Amygdala (tissue), 56 donors: Measurements from ENCODE around the gene RBFOX1.

Experiments used
- DNase-seq, 56 donors: peaks; one replicate each; lab custom pipeline; 2025; lab: John Stamatoyannopoulos, UW

Gene RBFOX1

DNA sequence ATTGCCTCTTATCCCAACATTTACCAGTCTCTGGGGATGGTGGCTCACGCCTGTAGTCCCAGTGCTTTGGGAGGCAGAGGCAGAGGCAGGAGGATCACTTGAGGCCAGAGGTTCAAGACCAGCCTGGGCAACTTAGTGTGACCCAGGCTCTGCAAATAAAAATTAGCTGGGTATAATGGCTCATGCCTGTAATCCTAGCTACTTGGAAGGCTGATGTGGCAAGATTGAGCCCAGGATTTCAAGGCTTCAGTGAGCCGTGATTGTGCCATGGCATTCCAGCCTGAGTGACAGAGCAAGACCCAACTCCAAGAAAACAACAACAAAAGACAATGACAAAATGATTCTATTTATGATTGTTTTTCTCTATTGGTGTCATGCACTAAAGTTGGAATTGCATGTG, 244.9 kb downstream of the RBFOX1 start:
- DNase-seq: no peak

DNA sequence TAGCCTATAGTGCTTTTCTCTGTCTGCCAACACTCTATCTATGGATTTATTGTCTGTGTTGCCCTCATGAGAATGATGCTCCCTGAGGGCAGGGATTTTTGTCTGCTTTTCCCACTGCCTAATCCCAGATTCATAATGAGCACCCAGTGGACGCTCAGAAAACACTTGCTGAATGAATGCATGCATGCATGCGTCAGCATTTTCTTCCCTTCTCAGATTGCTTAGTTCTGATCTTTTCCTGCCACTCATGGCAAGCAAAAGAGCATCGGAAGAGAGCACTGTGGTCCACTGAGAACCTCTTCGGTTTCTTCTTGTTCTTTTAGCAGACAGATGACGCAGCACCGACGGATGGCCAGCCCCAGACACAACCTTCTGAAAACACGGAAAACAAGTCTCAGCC, 246.8 kb downstream of the RBFOX1 start:
- DNase-seq: no peak

DNA sequence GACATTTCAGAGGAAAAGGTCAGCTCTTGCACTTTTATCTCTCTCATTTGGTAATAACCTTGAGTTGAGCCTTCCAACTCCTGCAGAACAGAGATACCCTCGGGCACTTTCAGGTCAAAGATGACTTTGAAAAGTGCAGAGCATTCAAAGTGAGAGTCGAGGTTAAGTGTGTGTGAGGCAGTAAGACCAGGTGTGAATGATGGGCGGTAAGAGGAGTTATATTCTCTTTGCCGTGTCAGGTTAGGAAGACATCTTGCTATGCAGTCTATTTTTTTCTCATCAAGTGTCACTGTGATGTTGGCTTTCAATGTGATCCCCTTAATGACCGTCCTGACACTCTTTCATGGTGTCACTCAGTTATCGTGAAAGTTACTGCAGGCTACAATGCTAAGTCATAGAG, 248.5 kb downstream of the RBFOX1 start:
- no peak for DNase-seq

DNA sequence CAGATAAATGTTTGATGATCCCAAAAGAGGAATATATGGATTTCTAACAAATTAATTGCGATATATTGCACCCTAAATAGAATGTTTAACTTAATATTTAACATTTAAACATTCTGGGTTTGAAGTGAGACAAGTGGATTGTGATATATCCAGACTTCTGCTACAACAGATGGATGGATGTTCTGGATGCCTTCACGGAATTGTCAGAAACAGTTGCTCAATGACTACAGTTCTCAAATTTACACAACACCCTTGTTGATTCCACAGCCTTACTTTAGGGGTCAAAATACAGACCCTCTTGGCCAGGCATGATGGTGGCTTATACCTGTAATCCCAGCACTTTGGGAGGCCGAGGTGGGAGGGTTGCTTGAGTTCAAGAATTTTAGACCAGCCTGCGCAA, 250.8 kb downstream of the RBFOX1 start:
- DNase-seq: no peak

DNA sequence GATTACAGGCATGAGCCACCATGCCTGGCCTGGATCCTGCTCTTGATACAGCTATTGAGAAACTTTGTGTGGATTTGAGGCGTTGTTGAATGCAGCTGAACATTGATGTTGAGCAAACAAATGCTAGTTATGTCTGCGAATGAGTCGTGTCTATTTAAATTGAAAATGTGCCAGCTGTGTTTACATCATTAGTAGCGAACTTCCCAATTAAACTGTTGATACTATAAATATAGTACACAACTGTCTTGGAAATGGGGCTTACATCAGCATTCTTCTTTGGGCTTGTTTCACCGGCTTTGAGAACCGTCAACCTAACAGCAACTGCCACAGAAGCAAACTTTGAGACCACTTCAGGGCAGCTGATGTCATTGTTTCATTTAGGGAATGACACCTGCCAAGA, 251.9 kb downstream of the RBFOX1 start:
- no peak for DNase-seq

DNA sequence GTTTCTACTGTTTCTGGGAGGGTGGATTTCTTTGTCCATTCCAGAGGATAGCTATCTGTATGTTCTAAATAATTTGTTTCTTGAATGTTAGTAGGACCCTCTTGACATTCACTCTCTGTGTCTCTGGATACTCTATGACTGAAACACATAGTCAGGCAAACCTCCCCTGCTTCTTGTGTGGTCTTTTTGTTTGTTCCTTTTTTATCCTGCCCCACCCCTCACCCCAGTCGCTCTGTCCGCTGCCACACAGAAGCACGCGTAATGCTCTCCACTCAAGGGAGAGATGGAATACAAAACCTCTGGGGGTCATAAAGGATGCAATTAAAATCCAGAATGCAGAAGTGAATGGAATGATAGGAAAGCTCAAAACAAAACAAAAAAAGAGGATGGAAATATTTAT, 253.1 kb downstream of the RBFOX1 start:
- DNase-seq: no peak

DNA sequence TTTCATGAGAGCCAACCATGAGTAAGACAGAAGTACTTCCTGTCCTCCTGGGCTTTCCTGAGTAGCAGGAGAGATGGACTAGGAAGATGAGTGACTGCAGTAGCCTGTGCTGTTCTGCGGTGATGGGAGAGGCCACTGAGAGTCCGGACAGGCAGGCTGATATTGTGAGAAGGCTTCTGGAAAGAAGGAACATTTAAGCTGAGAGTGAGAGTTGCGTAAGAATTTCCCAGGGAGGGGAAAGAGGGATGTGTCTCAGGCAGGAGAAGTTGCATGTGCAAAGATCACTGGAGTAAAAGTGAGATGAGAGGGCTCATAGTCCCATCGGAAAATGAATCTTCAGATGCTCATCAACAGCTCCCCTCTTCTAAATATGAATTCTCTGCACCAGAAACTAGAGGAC, 258.3 kb downstream of the RBFOX1 start:
- DNase-seq: no peak

DNA sequence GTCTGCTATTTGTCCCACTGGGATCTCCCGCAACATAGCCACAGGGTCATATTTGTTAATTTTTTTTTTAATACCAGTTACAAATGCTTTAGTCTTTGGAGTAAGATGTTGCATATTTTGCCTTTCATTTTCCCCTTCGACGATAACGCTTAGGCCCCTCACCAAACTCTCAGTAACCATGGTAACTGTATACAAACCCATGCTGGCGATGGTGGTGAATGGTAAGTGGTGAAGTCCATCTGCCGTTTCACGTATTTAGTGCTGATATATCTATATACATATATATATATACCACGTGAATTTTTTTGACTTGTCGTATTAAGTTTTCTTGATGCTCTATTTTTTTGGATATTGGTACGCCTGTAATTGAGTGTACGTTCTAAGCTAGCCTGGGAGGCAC, 263.7 kb downstream of the RBFOX1 start:
- DNase-seq: no peak

DNA sequence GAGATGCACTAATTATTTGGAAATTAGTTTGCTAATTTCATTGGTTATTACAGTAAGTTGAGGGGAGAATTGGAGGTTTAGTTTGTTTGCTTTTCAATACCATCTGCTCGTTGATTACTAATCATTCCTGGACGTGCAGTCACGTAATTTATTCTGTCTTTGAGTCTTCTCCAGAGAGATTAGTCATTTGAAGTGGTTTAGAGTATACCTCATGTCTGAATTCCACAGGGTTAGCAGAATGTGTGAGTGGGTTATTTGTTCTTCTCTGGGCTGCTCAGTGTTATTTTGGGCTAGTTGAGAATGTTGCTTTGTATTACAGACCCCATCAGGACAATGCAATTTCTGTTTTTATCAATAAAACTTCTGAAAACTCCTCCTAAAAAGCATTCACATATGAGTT, 265.0 kb downstream of the RBFOX1 start:
- no peak for DNase-seq

DNA sequence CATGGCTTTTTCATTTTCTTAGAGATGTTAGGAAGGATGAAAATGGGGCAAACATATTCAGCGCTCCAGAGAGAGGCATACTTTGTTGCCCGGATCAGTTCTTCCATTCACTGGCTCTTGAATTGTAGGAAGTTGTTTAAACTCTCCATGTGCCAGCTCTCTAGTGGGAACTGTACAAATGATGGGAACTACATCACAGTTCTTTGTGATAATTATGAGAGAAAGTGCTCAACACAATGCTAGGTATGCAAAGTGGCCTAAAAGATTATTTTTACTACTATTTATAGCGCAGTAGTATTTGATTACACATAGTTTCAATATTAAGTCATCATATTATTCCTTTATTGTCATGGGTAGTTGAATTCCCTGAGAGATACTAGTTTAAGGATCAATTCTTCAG, 268.5 kb downstream of the RBFOX1 start:
- no peak for DNase-seq

DNA sequence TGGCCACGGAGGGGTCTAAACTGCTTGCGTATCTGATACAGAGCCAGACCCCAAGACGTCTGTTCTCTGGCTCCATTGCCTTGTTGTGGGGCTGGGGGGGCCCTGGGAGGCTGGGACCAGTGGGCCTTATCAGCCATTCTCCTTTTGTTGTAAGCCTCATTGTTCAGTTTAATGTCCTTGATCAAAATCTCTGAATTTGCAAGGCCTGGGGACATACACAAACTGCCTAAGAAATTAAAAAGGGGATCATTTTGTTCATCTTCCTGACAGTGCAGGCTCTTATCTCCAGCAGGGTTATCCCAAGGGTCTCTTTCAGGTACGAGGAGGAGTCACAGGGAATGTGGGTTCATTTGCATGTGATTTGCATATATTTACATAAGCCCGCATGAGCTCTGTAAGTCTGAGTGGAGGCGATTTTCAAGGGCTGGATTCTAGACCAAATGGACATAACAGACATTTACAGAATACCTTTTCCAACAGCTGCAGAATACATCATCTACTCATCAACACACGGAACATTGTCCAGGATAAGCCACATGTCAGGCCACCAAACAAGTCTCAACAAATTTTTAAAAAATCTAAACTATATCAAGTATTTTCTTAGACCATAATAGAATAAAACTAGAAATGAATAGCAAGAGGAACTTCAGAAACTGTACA, 269.8 kb downstream of the RBFOX1 start:
- DNase-seq: no peak

DNA sequence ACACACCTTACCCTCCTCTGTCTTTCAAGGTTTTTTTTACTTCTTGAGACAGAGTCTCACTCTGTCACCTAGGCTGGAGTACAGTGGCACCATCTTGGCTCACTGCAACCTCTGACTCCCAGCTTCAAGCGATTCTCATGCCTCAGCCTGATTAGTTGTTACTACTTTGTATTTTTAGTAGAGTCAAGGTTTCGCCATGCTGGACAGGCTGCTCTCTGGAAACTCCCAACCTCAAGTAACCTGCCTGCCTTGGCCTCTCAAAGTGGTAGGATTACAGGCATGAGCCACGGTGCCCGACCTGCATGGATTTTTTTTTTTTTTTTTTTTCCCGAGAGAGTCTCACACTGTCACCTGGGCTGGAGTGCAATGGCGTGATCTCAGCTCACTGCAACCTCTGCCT, 273.2 kb downstream of the RBFOX1 start:
- DNase-seq: no peak

DNA sequence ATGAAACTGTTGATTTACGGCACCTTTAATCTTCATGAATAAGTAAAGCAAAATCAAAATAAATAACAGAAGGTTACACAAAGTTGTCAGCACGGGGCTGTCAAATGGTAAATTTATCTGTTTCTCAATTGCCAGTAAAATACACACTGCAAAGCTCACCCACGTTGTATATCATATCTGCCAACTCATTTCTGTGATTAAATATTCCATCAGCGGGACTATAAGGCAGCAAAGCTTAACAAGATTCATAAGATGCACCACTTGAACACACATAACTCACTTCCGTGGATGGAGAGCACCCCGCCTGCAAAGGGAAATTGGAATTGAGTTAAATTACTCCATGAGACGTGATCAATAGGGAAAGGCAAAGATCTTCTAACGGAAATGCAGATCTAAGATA, 280.0 kb downstream of the RBFOX1 start:
- DNase-seq: no peak

DNA sequence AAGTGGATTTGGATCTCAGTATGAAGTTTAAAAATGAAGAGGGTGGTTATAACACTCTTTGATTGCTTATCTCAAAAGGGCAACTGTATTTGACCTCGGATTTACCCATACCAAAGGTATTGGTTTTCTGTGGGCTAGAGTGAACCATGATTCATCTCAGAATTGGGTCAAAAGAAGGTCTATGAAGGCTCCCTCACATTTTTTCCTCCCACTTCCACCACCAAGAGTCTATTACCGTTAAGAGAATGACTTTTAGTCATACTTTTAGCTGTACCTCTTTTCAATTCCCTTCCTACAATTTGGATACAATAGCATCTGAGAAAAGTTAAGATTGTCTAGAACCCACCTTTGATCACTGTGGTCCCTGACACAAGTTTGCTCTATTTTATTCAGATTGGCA, 280.9 kb downstream of the RBFOX1 start:
- no peak for DNase-seq

DNA sequence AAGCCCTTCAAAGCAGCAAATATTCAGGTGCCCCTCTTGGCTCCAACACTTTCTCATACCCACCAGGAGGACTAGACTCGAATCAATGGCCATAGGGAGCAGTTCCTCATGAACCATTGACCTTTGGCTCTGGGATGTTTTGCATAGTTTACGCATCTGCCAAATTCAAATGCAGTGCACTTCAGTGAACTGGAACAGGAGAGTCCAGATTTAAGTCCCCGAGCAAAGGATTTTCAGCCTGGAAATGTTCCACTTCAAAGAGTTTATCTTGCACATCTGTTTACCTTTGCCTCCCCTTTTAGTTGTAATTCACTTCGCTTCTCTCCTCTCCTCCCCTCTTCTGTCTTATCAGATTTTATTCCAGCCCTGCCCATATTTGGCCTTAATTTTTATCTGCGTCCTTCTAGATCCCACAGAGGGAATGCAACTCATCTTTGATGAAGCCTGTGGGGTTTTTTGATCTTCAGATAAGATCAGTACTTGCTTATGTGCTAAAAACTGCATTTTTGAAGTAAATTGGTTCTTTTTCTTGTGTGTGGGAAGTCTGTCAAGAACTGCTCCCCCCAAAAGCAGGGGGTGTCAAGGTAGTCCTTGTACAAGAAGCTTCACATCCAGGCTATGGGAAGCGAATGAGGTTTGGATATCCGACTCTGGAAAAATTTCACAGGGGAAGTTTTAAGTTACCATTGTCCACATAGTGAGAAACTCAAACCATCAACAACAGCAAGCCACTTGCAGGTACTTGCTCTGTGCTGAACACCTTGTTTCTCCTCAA, 281.6 kb downstream of the RBFOX1 start:
- no peak for DNase-seq

DNA sequence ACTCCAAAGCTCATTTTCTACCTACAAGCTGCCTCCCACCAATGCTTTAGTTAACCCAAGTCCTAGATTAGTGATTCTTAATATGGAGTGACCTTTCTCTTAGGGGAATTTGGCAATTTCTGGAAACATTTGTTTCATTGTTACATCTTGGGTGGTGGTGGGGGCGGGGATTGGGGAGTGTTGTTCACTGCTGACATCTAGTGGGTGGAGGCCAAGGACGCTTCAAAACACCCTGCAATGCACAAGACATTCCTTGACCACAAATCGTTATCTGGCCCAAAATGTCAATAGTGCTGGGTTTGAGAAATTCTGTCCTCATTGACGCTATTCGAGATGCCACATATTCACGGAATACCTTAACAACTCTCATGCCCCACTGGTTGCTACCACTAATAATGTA, 282.9 kb downstream of the RBFOX1 start:
- DNase-seq: no peak

DNA sequence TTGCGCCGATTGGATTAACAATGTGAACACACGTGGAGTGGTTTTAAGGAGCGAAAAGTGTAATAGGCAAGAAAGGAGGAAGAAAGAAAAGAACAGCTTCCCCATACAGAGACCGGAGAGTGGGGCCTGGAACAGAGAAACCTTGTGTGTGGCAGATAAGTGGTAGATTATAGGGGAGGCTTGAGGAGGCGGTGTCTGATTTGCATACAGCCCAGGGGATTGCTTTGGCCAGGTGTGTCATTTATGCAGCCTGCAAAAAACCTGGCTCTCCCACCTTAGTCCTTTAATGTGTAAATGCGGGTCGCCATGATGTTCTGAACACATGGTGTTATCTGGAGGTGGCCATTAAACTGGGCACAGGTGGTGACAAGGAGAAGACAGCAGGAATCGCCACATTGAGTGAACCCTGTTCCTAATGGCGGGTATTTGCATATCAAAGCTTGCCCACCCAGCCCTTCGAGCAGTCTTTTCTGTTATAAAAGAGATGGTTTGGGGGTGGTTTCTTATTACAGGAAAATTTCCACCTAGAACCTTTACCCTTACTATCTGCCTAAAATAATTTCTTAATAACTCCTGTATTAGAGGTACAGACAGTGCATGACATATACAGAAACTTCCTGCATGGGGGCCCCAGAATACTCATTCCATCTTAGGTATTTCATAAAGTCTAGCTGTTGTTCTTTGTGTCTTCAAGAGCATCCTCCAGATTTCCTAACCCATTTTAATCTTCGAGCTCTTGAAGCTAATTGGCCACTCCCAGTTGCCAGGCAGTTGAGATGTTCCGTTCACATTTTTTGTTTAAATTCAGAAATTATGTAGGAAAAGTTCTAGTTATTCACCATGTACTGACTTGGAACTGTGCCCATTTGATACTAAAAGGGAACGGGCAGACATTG, 292.5 kb downstream of the RBFOX1 start:
- peak in 1 of 56 donors; percentile 0 for DNase-seq

DNA sequence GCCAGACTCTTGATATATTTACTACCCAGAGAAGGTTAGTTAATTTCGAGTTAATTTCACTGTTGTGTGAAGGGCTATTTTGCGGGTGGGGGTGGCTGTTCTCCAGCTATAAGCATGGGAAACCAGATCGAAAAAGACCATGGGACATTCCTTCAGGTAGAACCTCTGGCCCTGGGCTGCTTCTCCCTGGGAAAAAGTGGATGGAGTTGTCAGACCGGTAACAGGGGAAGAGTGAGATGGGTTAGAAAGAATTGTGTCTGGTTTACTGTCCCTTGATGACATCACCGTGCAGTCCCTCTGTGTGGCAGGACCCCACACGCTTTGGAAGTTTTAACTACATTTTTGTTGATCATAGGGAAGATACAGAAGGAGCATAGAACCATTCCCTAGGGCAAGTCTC, 296.3 kb downstream of the RBFOX1 start:
- DNase-seq: no peak

DNA sequence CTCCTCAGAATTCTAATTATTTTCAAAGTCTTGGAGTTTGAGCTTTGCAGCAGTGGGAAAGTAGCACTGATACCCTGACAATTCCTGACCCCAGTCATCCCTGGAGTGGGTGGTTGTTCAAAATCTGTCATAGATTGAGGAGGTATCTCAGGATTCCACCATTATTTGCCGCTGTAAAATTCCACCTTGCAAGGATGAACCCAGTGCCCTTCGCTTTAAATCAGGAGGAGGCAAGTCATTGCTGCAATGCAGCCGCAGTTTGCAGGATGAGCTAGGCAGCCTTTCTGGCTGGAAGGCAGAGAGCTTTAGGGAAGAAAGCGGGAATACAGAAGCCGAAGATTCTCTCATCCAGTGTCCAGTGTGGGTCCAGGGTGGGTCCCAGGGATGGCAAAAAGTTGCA, 296.9 kb downstream of the RBFOX1 start:
- DNase-seq: no peak

DNA sequence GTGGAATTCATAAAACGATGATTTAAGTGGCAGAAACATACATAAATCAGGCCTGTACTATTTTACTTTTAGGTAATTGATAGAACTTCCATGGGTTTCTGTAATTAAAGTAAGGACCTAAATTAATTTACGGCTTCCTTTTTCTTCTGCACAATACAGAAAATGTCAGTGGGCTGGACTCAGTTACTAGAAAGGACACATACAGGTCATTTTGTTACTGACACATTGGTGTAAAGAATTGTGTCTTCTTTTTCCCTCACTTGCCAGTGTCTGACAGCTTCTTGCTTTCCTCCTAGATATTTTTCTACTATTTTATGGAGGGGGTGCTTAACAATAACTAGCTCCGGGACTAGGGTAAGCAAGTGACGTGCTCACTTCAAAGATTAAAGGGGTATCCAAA, 304.8 kb downstream of the RBFOX1 start:
- DNase-seq: no peak

DNA sequence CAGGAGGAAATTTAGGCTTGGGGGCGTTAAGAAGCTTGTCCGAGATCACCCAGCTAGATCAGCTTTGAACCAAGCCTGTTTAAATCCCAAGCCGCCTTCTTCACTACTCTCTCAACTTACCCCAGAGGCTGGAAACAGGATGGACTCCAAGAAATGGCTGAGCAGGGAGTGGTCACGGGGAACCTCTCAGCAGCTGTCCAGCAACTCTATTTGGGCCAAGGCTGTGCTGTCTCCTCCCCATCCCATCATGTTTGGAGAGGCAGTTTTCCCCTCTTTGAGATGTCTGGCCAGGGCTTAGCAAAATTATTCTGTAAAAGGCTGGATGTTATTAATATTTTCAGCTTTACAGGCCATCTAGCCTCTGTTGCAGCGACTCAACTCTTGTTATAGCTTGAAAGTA, 305.7 kb downstream of the RBFOX1 start:
- no peak for DNase-seq

DNA sequence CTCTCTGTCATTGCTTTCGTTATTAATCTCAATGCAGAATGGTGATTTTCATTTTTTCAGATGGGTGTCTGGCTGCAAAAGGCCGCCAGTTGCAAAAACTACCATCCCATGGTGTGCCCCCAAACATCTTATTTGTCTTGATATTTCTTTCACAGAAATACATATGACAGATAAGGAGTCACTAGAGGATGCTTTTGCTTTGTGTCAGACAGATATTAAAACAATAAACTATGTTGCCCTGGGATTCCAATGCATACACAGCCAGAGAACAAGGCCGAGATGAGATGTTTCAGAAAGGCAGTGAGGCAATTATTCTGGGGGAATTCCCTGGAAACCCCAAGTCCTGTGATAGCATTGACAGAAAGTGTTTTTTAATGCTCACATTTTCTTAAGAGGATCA, 307.7 kb downstream of the RBFOX1 start:
- DNase-seq: no peak
